Lower lobe of right lung (tissue), 2 donors: ENCODE measurements around the gene FAM209A. TPM values are rescaled to one million over a fixed set of nuclear protein-coding genes. Genes with fewer than 3 reads are reported as not detected.

ENCODE experiments used
- ATAC-seq, 2 donors: fragments of 200-7000 bp; cut with Tn5 transposase; one replicate each; pipeline ENCODE4 v1.9.1; 2020 to 2022; ENCODE audit warnings: mild to moderate bottlenecking in 2 of 2, moderate library complexity in 2 of 2
- DNase-seq: peaks from one replicate; pipeline ENCODE4 v3.0.0-alpha.2; 2020
- H3K27ac ChIP-seq: fragments of 200-600 bp; one replicate; pipeline ENCODE4 v1.8.0; 2022
- H3K27me3 ChIP-seq: fragments of 200-600 bp; one replicate; pipeline ENCODE4 v1.8.0; 2022; ENCODE audit warnings: low read depth
- H3K36me3 ChIP-seq: fragments of 200-600 bp; one replicate; pipeline ENCODE4 v1.8.0; 2022; ENCODE audit warnings: mild to moderate bottlenecking
- H3K4me1 ChIP-seq: fragments of 200-600 bp; one replicate; pipeline ENCODE4 v1.8.0; 2022
- H3K4me3 ChIP-seq: fragments of 200-600 bp; one replicate; pipeline ENCODE4 v1.8.0; 2022; ENCODE audit warnings: mild to moderate bottlenecking
- H3K9me3 ChIP-seq: fragments of 200-600 bp; one replicate; pipeline ENCODE4 v1.8.0; 2022
- CTCF ChIP-seq: fragments of 200-600 bp; IDR thresholded peaks from one replicate; pipeline ENCODE4 v1.8.0; 2022; ENCODE audit warnings: antibody characterized with exemption, mild to moderate bottlenecking
- intact Hi-C: fragments of 100-400 bp; cut with DNase I; formaldehyde crosslinking; loops from one replicate; pipeline ENCODE4 v1.11.0; 2022
- total RNA-seq: library from RNA; stranded (reverse); fragmentation: NEBNext Ultra II Directional; extraction: Animal tissue kit (Norgen Biotek cat#: 25700); gene quantifications from one replicate; pipeline ENCODE4 v1.2.1, GENCODE V29; 2021
- donor health status: DM: no; HTN: yes; CAD: no; lungs with severe emphysema.

FAM209A gene
- total RNA-seq, 1 donor from 2014 or later, result 0.71 TPM

DNA sequence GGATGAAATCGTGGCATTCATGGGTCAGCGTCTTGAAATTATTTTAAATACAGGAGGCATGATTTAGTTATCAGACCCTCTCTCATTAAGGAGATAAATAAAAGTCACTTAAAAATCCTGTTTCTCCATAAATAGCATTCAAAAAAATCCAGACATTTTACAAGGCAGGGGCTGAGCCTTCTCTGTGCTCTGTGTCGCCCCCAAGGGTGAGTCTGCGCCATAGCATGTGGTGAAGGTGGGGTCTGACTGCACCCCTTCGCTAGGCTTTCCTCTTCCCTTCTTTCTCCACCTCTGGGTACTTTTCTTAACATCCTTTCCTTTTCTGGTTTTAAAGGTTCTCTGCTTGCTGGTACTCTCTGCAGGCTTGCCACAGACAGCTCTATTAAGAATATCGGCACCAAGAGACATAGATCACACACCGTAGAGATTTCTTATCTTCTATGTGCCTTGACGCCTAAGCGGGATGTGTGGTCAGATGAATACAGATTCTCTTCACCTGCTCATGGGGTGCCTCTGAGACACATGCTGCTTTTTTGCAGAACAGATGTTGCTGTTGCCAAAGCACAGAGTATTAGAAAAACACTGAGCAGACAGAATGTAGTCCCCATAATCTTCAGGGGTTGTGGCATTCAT lies 20.1 kb upstream of the FAM209A start:
- peak in 1 of 2 donors; percentile 51 for ATAC-seq
- Histone ChIP-seq H3K4me1 (no peaks in the 10 kb centered on the region), H3K9me3 (no peaks in the 10 kb centered on the region), H3K4me3 (no peak overlapping the region), H3K36me3 (no peaks in the 10 kb centered on the region), H3K27ac (no peak overlapping the region), H3K27me3 (no peaks in the 10 kb centered on the region)
- peak; percentile 38 for TF ChIP-seq CTCF
- intact Hi-C loops, result no loop called here
- no peak for DNase-seq

DNA sequence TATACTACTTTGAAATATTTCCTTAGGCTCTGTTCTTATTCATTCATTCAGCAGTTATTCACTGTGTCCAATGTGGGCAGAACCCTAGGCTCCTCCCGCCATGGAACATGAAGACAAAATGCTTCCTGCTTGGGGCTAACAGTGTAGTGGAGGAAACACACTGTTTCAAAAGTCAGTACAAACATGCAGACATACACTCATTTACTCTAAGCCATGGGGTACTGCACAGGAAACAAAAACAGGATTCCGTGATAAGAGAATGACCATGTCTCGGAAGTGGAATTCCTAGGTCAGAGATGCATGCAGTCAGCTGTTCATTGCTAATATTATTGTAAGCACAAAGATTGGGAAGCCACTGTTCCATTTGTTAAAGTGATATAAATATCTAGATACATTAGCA lies 18.4 kb upstream of the FAM209A start:
- ATAC-seq (no peak), DNase-seq (no peak)
- no peaks in the 10 kb centered on the region for H3K36me3 ChIP-seq
- no peak overlapping the region for H3K27ac ChIP-seq
- TF ChIP-seq CTCF, result no peak
- H3K9me3 ChIP-seq, result no peaks in the 10 kb centered on the region
- H3K27me3 ChIP-seq, result no peaks in the 10 kb centered on the region
- no peaks in the 10 kb centered on the region for H3K4me1 ChIP-seq
- no peak overlapping the region for H3K4me3 ChIP-seq
- intact Hi-C loops, result no loop called here

DNA sequence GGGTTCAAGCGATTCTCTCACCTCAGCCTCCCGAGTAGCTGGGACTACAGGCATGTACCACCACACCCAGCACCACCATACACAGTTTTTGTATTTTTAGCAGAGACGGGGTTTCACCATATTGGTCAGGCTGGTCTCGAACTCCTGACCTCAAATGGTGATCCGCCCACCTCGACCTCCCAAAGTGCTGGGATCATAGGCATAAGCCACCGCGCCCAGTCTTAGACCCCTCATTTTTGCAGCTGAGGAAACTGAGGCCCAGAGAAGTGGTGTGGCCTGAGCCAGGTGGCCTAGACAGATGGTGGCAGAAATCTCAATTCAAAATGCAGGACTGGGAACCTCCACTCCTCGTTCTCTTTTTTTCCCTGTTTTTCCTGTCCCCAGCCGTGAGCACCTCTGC lies 12.6 kb upstream of the FAM209A start:
- no peaks in the 10 kb centered on the region for H3K27me3 ChIP-seq
- H3K36me3 ChIP-seq, result peaks cover 27% of the 10 kb centered on the region
- H3K4me3 ChIP-seq, result no peak overlapping the region
- no peak for DNase-seq
- no peak for ATAC-seq
- no peaks in the 10 kb centered on the region for H3K4me1 ChIP-seq
- no peak for TF ChIP-seq CTCF
- intact Hi-C loops, result no loop called here
- no peak overlapping the region for H3K27ac ChIP-seq
- no peaks in the 10 kb centered on the region for H3K9me3 ChIP-seq

- no peak for DNase-seq
- Histone ChIP-seq H3K27me3 (no peaks in the 10 kb centered on the region), H3K27ac (no peak overlapping the region), H3K9me3 (no peaks in the 10 kb centered on the region), H3K4me3 (no peak overlapping the region), H3K4me1 (no peaks in the 10 kb centered on the region), H3K36me3 (peaks cover 42% of the 10 kb centered on the region)
- intact Hi-C loops, result no loop called here
- ATAC-seq, result no peak
- no peak for TF ChIP-seq CTCF
Measured at GRCh38 chr20:56513161-56514150, 11.1 kb upstream of the FAM209A start.

- H3K36me3 ChIP-seq, result peaks cover 62% of the 10 kb centered on the region
Measured at GRCh38 chr20:56516631-56517030, 7.9 kb upstream of the FAM209A start.

More at GRCh38 chr20:56516631-56517030, 7.9 kb upstream of the FAM209A start:
- intact Hi-C loops, result no loop called here
- no peak overlapping the region for H3K4me3 ChIP-seq
- ATAC-seq (no peak), DNase-seq (no peak)
- H3K27me3 ChIP-seq, result no peaks in the 10 kb centered on the region
- H3K27ac ChIP-seq, result no peak overlapping the region
- no peaks in the 10 kb centered on the region for H3K4me1 ChIP-seq
- peaks cover 23% of the 10 kb centered on the region for H3K9me3 ChIP-seq
- TF ChIP-seq CTCF, result no peak
